Measurements from ENCODE around the gene DLGAP4. TPM values are rescaled to one million over a fixed set of nuclear protein-coding genes. Genes with fewer than 3 reads are reported as not detected.

The DLGAP4 gene
- total and polyA plus RNA-seq, 2 of the 8 experiments (the other 6 are each of a cell fraction or from before 2014, with no cell fraction given) = 41.2 to 57.2 TPM

DNA sequence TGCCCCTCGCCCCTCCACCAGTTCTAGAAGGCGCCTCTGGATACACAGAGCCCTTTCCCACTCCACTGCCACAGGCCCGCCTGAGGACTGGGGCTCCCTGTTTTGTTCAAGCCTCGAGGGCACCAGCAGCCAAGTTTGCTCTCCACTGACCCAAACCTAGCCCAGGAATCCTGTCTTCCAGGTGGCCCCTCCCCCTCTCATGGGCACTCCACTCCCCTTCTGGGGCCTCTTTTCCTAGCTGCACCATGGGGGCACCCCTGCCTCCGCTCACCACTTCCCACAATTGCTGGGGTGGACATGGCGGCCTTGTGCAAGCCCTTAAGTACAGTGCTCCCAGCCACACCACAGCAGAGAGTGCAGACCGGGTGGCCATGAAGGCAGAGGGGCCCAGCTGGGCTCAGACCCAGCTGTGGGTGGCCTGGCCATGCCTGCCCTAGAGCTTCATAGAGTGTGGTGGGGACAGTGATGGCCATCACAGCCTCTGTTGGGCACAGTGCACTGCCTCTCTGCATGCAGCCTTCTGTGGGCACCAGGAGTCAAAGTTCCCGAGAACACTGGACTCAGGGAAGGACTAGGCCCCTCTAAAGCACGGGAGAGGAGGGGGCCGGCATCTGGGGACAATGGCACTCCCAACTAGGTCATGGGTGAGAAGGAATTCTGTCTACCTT lies 236.5 kb downstream of the DLGAP4 start:
- CTCF ChIA-PET (ENCODE audit: partially characterized antibody) = interaction anchor here (0.7 to 3.7 kb wide), 22 partner anchors 9 to 103 kb away, joined by 3 to 18 read pairs (median 4); partner anchors contain the start of gene TGIF2
- H3K4me3 ChIP-seq (ENCODE audit: extremely low read depth in 1 of 4, insufficient read depth in 2 of 4, low read depth in 3 of 4, low read length in 4 of 4) = peak overlapping the region in 2 of 4 experiments; percentile 5 to 88; a peak in 4 of 8 replicates
- no peak for TF ChIP-seq YY1 (IDR thresholded peaks at IDR 0.05; ENCODE audit: low read depth, low read length)
- TF ChIP-seq CREB1 (IDR thresholded peaks at IDR 0.05) = no peak
- no peak for TF ChIP-seq SIX5 (IDR thresholded peaks at IDR 0.05; ENCODE audit: low read depth, low read length)

More for the DNA sequence above, 236.5 kb downstream of the DLGAP4 start:
- H3K4me1 ChIP-seq (replicated peaks in 1 of 4; ENCODE audit: control insufficient read depth in 3 of 4, insufficient read depth in 4 of 4, low read length in 3 of 4) = peaks cover 0 to 24% (median 19%) of the 10 kb centered on the region in 4 experiments; a peak in 6 of 7 replicates
- H3K14ac ChIP-seq (ENCODE audit: insufficient read length) = no peak overlapping the region
- peak overlapping the region; percentile 49 to 86 for H3K4me2 ChIP-seq (ENCODE audit: insufficient read depth in 1 of 2, low read depth in 2 of 2, low read length in 2 of 2)
- no peak overlapping the region for H2BK20ac ChIP-seq (ENCODE audit: low read length)
- peaks cover 0 to 14% of the 10 kb centered on the region in 2 experiments; a peak in 1 of 4 replicates for H3K79me2 ChIP-seq (ENCODE audit: control insufficient read depth in 1 of 2, insufficient read depth in 2 of 2, low read length in 2 of 2)
- H2AK5ac ChIP-seq (ENCODE audit: low read depth, low read length) = peak overlapping the region; percentile 60; the same call in 1 of the 2 replicates
- no peak overlapping the region for H3K4ac ChIP-seq (replicated peaks; ENCODE audit: insufficient read length, low read depth, low read length)
- H3K36me3 ChIP-seq (ENCODE audit: control insufficient read depth in 2 of 4, insufficient read depth in 4 of 4, low read length in 3 of 4) = no peaks in the 10 kb centered on the region; a peak in 1 of 8 replicates
- no peaks in the 10 kb centered on the region for H3K27me3 ChIP-seq (replicated peaks in 1 of 4; ENCODE audit: control insufficient read depth in 3 of 4, extremely low read depth in 1 of 4, insufficient read depth in 3 of 4, low read length in 3 of 4)
- H3K18ac ChIP-seq (ENCODE audit: extremely low read depth, low read length) = no peak overlapping the region
- H3K79me1 ChIP-seq (ENCODE audit: low read depth, low read length) = peaks cover 10% of the 10 kb centered on the region
- no peak overlapping the region for H3K23ac ChIP-seq (ENCODE audit: insufficient read length)
- no peak overlapping the region for H4K91ac ChIP-seq (replicated peaks; ENCODE audit: insufficient read length, low read length)
- H4K20me1 ChIP-seq (replicated peaks in 1 of 2; ENCODE audit: control insufficient read depth in 1 of 2, insufficient read depth in 2 of 2, low read length in 2 of 2) = peaks cover 4 to 10% of the 10 kb centered on the region in 2 experiments
- no peak overlapping the region for H4K5ac ChIP-seq (ENCODE audit: insufficient read length, low read depth, low read length)
- H4K8ac ChIP-seq (ENCODE audit: extremely low read depth, insufficient read depth, low read length) = no peak overlapping the region; the same call in 1 of the 2 replicates
- no peak for DNase-seq (ENCODE audit: low read depth in 1 of 2, low spot score in 2 of 2)
- 0 out of 2 replicates have a peak overlapping the region, but pooled peaks have one; percentile 37 for H2BK15ac ChIP-seq (ENCODE audit: low read length)
- H2BK12ac ChIP-seq (ENCODE audit: low read depth, low read length) = no peak overlapping the region
- no peak overlapping the region for H3K56ac ChIP-seq (replicated peaks; ENCODE audit: insufficient read length, low read depth, low read length)
- H2AFZ ChIP-seq (ENCODE audit: low read length) = no peak overlapping the region
- no peak overlapping the region for H3K9ac ChIP-seq (replicated peaks in 1 of 4; ENCODE audit: extremely low read depth in 1 of 4, low read depth in 3 of 4, low read length in 3 of 4)
- no peak overlapping the region for H2BK120ac ChIP-seq (replicated peaks; ENCODE audit: low read depth, low read length)
- no peak for FAIRE-seq
- POLR2A ChIA-PET (ENCODE audit: partially characterized antibody) = interaction anchor here (0.8 to 1.3 kb wide), 6 partner anchors 8 to 42 kb away, joined by 3 to 4 read pairs (median 3); partner anchors contain the start of gene TGIF2
- WGBS, 2 experiments (ENCODE audit: extremely low coverage in 1 of 2, insufficient coverage in 1 of 2, insufficient read length in 1 of 2, insufficient replicate concordance in 2 of 2, low coverage in 1 of 2, low lambda C conversion rate in 2 of 2, missing lambda C conversion rate in 1 of 2) = 87% methylated on average over 10 of the region's 10 CpGs; no CpG with 5 or more reads in 1 of the 2 experiments
- peak overlapping the region; percentile 77; the same call in 1 of the 2 replicates for H2BK5ac ChIP-seq (ENCODE audit: low read depth, low read length)
- peaks cover 9% of the 10 kb centered on the region; the same call in 1 of the 2 replicates for H3K23me2 ChIP-seq (ENCODE audit: low read depth, low read length)
- no peaks in the 10 kb centered on the region for H3K9me3 ChIP-seq (ENCODE audit: insufficient read depth in 2 of 2, low read depth in 1 of 2, low read length in 1 of 2)
- H3K27ac ChIP-seq (ENCODE audit: low read depth, low read length) = no peak overlapping the region

All from H1 (cell line).